HL-60 (cell line): Measurements from ENCODE around the gene OR2S2.

ENCODE experiments used
- SPI1 ChIP-seq: IDR thresholded peaks from 2 replicates; pipeline ENCODE4 v1.6.1; 2012; ENCODE audit warnings: low read depth, mild to moderate bottlenecking, borderline replicate concordance
- TF ChIP-seq, protein P1 (sequence below): IDR thresholded peaks from one replicate; pipeline ENCODE4 v1.5.1; 2011; ENCODE audit warnings: low read length, control low read depth, inconsistent platforms; ENCODE audit not compliant: insufficient read depth

DNA sequence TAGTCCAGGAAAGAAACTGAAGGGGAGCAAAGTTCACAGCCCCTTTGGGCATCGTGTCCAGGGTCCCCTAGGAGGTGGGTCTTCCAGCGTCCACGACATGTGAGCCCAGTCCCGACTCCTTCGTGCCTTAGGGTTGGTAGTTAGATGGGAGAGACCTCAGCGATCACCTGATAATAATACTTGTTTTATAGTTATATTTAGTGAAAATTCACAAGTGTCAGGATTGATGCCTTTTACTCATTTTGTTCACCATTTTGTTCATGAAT, 28.6 kb downstream of the OR2S2 start:
- TF ChIP-seq, protein P1, sequence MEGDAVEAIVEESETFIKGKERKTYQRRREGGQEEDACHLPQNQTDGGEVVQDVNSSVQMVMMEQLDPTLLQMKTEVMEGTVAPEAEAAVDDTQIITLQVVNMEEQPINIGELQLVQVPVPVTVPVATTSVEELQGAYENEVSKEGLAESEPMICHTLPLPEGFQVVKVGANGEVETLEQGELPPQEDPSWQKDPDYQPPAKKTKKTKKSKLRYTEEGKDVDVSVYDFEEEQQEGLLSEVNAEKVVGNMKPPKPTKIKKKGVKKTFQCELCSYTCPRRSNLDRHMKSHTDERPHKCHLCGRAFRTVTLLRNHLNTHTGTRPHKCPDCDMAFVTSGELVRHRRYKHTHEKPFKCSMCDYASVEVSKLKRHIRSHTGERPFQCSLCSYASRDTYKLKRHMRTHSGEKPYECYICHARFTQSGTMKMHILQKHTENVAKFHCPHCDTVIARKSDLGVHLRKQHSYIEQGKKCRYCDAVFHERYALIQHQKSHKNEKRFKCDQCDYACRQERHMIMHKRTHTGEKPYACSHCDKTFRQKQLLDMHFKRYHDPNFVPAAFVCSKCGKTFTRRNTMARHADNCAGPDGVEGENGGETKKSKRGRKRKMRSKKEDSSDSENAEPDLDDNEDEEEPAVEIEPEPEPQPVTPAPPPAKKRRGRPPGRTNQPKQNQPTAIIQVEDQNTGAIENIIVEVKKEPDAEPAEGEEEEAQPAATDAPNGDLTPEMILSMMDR, result no peak
- no peak for TF ChIP-seq SPI1
